ENCODE data around the gene LRRC8D. TPM values are rescaled to one million over a fixed set of nuclear protein-coding genes. Genes with fewer than 3 reads are reported as not detected.

LRRC8D gene
- total and polyA plus RNA-seq, 2 experiments from 2014 or later, result 23.6 to 48.8 TPM

GRCh38 chr1:89930579-89930978 lies 109.7 kb downstream of the LRRC8D start (continued):
- no peak for TF ChIP-seq ZNF462 (CRISPR knock-in tag; IDR thresholded peaks at IDR 0.05)
- TF ChIP-seq EZH2phosphoT487 (IDR thresholded peaks at IDR 0.05; ENCODE audit: unreplicated experiment), result no peak
- TF ChIP-seq, protein P1, sequence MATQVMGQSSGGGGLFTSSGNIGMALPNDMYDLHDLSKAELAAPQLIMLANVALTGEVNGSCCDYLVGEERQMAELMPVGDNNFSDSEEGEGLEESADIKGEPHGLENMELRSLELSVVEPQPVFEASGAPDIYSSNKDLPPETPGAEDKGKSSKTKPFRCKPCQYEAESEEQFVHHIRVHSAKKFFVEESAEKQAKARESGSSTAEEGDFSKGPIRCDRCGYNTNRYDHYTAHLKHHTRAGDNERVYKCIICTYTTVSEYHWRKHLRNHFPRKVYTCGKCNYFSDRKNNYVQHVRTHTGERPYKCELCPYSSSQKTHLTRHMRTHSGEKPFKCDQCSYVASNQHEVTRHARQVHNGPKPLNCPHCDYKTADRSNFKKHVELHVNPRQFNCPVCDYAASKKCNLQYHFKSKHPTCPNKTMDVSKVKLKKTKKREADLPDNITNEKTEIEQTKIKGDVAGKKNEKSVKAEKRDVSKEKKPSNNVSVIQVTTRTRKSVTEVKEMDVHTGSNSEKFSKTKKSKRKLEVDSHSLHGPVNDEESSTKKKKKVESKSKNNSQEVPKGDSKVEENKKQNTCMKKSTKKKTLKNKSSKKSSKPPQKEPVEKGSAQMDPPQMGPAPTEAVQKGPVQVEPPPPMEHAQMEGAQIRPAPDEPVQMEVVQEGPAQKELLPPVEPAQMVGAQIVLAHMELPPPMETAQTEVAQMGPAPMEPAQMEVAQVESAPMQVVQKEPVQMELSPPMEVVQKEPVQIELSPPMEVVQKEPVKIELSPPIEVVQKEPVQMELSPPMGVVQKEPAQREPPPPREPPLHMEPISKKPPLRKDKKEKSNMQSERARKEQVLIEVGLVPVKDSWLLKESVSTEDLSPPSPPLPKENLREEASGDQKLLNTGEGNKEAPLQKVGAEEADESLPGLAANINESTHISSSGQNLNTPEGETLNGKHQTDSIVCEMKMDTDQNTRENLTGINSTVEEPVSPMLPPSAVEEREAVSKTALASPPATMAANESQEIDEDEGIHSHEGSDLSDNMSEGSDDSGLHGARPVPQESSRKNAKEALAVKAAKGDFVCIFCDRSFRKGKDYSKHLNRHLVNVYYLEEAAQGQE (IDR thresholded peaks at IDR 0.05; ENCODE audit: unreplicated experiment), result no peak
- TF ChIP-seq STAT1 (IDR thresholded peaks at IDR 0.05; ENCODE audit: unreplicated experiment), result no peak
- TF ChIP-seq CREB1 (CRISPR knock-in tag; IDR thresholded peaks at IDR 0.05; ENCODE audit: low read depth), result no peak
- TF ChIP-seq EZH2 (IDR thresholded peaks at IDR 0.05; ENCODE audit: low read depth, unreplicated experiment), result no peak
- no peak for TF ChIP-seq ETS1 (IDR thresholded peaks at IDR 0.05)
